ENCODE measurements around the gene GGTLC3. TPM values are rescaled to one million over a fixed set of nuclear protein-coding genes. Genes with fewer than 3 reads are reported as not detected.
"Not testable (repeated sequence)": the region's sequence is repeated elsewhere in the genome, so short reads cannot be mapped to it uniquely, and the experiment has no call there.

GGTLC3 gene
- polyA plus RNA-seq, result not detected

DNA sequence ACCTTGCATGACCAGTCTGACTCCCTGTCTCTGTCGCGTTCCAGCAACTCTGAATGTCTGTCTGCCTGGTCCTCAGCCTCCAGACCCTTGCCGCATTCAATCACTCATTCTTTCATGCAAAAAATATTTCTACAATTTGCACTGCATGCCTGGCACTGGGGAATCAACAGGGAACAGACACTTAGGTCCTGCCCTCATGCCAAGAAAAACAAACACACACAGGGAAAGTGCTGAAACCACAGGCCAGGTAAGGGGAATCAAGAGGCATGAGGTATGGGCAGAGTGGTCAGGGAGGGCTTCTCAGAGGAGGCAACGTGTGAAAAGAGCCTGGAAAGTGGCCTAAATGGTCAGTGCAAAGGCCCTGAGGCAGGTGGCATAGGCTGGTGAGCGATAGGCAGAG is at the start of gene GGTLC3:
Gene GGTLC3 (minus strand): TSS at position 101 of the 400 bp plus-strand sequence. CDS start 264 bp downstream, outside the sequence.
- no CpG with 5 or more reads among the region's 5 CpGs for WGBS, 3 donors
- H3K27ac ChIP-seq (ENCODE audit: low read depth, low read length), result not testable (repeated sequence)

DNA sequence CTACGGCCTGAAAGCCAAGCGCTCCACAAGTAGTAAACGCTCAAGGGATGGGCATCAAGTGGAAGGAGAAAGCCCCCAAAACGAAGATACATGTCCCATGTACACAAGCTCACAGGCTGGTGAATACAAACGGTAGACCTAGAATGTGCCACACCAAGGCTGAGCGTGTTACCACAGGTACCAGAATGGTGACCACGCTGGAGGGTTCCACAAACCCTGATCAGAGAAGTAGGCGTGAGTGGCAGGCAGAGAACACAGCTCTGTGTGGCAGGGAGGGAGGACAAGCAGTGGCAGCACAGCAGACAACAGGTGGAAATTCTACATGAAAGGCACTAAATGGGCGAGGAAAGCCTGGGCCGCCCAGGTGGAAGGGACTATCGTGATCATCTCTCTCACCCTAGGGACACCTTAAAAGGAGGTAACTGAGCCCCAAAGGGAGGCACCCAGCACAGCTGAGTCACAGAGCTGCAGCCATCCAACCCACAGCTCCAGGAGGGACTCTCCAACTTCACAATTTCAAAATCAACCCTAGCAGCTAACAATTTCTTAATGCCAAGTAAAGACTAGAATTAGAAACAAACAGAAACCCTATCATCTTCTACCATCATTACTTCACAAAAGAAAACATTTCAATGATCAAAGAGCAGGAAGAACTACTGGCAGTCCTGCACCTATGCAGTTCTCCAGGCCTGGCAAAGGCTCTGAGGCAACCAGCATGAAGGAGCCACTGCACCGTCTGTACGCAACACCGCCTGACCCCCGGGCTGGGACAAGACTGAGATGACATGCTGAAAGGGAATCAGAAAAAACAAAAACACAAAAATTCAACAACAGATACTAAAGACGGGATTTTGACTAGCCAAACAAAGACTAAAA is 42.4 kb upstream of the GGTLC3 start:
- WGBS, 3 donors, result no CpG with 5 or more reads among the region's 16 CpGs

DNA sequence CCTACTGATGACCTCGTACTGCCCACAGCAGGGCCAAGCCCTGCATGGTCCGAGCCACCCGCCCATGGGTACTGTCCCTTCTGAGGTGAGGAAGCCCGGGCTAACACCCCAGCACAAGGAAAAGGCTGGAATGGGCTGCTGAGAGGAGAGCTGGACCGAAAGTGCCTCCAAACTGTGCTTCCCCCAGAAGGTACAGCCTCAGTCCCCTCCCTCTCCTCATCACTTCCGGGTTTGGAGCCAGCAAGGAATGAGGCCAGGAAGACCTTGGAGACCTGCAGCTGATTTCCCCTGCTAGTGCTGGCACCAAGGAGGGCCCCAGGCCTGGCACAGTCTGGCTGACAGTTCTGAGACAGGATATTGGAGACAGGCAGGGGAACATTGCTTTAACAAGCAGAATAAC is 41.0 kb upstream of the GGTLC3 start:
- H3K27ac ChIP-seq (ENCODE audit: low read depth, low read length), result not testable (repeated sequence)

More for the DNA sequence above, 42.4 kb upstream of the GGTLC3 start:
- H3K27ac ChIP-seq (ENCODE audit: low read depth, low read length), result not testable (repeated sequence)

DNA sequence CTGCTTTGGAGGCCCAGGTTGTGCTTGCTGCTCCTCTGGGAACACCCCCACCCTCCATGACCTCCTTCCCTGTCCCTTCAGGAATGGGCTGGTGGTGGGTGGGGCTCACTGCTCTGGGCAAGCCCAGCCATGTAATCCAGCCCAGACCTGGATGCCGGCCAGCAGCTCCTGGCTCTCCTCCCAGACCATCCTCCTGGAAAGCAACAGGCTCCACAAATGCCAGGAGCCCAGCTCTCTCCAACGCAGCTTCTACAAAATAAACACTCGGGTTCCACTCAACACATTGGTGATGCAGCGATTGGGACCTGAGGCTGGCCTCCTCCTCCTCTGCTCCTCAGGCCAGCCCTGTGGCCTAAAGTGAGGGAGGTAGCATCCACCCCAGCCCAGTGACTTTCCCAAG is 40.6 kb upstream of the GGTLC3 start:
- H3K27ac ChIP-seq (ENCODE audit: low read depth, low read length), result not testable (repeated sequence)
- WGBS, 3 donors, result no CpG with 5 or more reads among the region's 4 CpGs

More for the DNA sequence above, 41.0 kb upstream of the GGTLC3 start:
- WGBS, 3 donors, result no CpG with 5 or more reads among the region's 6 CpGs

DNA sequence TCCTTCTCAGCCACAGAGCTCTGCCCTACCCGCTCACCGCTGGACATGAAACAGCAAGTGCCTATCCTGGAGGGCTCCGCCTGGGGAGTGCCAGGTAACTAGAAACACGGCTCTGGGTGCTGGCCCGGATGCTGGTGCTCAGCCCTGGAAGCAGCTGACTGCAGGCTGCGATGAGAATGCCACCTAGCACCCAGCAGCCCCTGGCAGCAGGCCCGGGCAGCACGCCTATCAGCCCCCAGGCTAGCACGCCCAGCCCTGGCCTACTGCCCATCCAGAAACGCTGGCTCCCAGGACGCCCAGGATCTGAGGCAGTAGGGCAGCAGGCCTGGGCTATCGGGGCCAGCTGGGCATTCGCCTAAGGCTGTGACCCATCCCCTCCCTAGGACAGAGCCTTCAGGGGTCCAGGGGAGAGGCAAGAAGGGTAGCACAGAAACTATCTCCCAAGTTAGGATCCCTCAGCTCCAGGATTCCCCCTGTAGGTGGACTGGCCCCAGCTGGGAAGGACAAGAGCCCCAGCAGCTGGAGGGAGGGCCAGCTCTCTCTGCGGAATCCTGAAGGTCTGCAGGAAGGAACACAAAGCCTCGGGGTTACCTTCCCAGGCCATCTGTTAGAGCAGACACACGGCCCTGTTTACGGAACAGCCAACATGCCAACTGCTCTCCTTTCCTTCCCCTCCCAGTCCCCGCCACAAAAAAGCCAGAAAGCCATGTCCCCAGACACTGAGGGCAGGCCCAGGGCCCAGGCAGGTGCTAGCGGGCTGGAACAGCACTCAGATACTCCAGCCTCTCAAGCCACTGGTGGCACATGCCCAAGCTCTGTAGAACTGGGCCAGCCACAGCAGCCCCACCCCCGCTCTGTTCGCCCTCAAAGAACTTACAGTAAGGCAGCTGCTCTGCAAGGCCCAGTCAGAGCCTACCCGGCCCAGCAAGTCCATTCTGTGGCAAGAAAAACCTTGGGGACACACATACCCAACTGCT is 36.6 kb upstream of the GGTLC3 start:
- H3K27ac ChIP-seq (ENCODE audit: low read depth, low read length), result not testable (repeated sequence)
- no CpG with 5 or more reads among the region's 22 CpGs for WGBS, 3 donors

DNA sequence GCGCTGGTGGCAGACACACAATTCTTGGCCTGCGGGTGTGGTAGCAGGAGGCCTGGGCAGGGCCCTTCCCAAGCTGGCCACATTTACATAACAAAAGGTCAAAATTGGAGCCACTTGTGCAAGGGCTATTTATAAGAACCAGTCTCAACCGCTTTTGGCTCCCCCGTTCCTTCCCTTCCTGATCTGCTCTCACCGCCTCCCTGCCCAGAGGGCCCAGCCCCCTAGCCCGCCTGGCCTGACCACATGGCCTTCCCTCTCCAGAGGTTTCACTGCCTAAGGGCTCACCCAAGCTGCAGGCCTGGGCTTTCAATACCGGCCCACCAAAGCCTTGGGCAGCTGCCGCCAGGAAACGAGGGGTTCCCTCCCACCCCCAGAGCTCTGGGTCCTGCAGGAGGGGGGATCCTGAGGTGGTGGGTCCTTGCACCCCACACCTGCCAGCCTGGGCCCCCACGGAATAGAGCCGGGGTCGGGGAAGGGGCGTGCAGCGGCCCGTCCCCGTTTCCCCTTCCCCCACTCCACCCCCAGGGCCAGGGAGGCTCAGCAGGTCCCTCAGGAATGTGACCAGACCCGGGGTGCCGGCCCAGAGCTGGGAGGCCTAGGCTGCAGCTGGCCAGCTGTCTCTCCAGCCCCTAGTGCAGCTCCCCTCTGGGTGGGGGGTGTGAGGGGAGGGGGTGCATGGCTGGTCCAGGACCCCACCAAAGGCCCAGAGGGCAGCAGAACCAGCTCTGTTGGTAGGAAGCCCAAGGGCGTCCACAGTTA is 35.1 kb upstream of the GGTLC3 start:
- WGBS, 3 donors, result no CpG with 5 or more reads among the region's 19 CpGs
- not testable (repeated sequence) for H3K27ac ChIP-seq (ENCODE audit: low read depth, low read length)

DNA sequence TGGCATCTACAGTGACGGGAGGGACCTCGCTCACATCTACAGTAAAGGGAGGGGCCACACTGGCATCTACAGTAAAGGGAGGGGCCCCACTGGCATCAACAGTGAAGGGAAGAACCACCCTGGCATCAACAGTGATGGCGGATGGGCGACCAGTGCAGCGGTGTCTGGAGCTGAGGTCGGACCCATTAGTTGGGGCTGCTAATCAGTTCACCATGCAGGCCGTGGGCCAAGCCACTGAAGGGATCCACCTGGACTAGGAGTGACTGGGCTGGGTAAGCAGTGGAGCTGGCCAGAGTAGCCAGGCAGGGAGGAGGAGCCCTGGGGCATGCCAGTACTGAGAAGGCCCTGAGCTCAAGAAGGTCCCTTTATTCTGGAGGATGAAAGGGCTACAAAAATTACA is 33.1 kb upstream of the GGTLC3 start:
- not testable (repeated sequence) for H3K27ac ChIP-seq (ENCODE audit: low read depth, low read length)
- WGBS, 3 donors, result 75 to 93% (median 86%) methylated on average over 2 of the region's 7 CpGs

DNA sequence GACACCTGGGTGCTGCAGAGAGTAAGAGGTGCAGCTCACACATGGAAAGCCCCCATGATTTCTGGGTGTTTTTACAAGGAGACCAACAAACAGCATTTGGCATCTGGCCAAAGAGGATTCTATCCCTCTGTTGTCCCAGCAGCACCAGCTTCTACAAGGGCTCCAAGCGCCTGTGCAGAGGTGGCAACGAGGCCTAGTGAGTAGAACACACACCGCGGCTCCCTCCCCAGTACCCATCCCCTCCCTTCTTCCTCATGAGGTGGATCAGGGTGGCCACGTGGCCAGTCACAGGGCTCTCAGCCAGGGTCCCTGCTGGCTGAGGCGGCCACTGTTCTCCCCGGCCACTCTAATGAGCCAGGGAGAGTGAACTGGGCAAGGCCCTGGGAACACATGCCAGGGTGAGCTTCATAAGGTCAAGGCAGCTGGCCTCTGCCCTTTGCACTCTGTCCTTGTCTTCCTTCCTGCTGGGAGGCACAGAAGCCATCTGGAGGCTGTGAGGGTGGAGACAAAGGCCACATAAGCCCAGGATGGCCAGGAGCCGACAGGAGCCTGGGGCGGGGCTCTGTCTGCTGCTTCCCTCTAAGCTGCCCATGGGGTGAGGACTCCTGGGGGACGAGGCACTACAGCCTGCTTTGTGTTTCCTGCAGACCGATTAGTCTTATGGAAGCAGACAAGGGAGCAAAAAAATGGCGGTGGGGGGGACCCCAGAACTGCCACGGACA is 31.7 kb upstream of the GGTLC3 start:
- not testable (repeated sequence) for H3K27ac ChIP-seq (ENCODE audit: low read depth, low read length)
- 50 to 70% (median 67%) methylated on average over 1 to 9 of the region's 13 CpGs for WGBS, 3 donors

DNA sequence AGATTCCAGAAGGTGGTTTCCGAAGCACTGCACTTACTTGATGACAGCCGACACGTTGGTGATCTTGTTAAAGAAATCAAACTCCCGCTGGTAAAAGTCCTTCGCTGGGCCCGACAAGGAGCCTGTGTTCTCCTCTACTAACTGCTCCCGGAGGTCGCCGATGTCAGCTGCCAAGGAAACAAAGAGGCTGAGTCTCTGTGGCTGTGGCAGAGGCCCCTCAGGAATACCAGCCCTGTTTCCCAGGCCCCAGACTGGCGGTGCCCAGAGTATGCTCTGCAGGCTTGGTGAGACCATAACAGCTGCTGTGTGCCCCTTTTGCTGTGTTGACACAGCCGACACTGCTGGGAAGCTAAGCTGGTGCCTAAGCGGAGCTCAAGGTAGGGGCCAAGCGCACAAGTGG is 26.7 kb upstream of the GGTLC3 start:
- not testable (repeated sequence) for H3K27ac ChIP-seq (ENCODE audit: low read depth, low read length)
- 66 to 95% methylated on average over 4 to 9 of the region's 13 CpGs; no CpG with 5 or more reads in 1 of the 3 donors for WGBS, 3 donors

DNA sequence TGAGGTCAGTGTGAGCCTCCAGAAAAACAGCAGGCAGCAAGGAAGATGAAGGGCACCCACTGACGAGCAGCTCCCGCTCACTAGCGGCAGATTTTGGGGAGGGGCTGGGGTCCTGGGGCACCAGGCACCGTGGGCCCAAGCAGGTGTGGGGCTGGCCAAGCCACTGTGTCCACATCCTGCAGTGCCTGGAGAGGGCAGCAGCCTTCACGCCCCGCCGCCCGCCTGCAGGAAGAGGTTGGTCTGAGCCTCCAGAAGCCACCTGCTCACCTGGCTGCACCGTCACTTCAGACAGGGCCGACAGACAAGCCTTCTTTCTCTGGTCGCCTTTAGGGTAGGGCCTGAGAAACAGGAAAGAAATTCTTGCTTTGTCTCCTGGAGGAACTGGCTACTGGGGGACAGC is 25.4 kb upstream of the GGTLC3 start:
- no CpG with 5 or more reads among the region's 11 CpGs for WGBS, 3 donors
- H3K27ac ChIP-seq (ENCODE audit: low read depth, low read length), result not testable (repeated sequence)

DNA sequence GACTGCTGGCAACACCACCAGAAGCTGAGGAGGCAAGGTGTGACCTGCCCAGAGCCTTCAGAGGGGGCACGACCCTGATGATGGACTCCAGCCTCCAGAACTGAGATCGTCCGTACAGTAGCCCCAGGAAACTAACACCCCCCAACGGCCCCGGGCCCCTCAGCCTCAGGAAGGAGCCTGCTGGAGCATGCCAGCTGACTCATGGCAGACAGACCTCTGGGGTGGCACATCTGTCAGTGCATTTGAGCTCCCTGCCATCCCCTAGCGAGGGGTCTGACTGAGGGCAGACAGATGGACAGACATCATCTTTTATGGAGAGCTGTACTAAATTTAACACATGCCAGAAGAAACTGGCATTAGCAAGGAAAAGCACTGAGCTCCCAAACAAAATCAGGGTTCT is 22.0 kb upstream of the GGTLC3 start:
- not testable (repeated sequence) for H3K27ac ChIP-seq (ENCODE audit: low read depth, low read length)
- WGBS, 3 donors, result 86 to 98% (median 93%) methylated on average over 4 to 5 of the region's 6 CpGs

DNA sequence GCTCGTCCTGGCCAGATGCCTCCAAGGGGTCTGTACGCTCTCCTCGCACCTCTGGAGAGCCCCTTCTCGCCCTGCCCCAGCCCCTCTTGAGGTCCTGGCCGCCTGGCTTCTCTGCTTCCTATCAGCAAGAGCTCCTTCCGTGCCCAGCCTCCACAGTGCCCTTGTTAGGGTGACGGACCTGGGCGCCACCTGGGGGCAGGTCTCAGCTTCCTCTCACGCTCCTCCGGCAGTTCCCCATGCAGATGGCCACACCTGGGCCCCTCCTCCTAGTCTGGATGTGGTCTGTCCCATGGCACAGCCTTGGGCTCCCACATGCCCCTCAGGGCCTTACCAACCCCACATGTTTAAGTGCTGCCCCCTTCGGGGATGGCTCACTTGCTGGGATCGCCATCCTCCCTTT is 16.4 kb upstream of the GGTLC3 start:
- WGBS, 3 donors, result no CpG with 5 or more reads among the region's 12 CpGs
- H3K27ac ChIP-seq (ENCODE audit: low read depth, low read length), result not testable (repeated sequence)

DNA sequence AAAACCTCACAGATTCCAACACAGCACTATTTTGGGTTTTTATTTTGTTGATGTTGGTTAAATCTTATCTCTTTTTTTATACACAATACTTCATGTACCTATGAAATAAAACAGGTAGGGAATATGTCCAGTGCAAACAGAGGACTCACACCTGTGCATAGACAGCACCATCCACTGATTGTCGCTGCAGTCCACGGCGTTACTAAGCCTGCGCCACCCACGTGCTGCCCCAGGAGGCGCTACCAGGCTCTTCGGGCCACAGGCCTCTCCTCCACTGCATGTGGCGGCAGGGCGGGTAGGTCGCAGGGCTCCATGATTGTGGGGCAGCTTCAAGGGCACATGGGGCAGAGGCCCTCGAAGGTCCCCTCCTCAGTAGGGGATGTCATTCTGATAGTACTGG is 15.7 kb upstream of the GGTLC3 start:
- no CpG with 5 or more reads among the region's 11 CpGs for WGBS, 3 donors
- H3K27ac ChIP-seq (ENCODE audit: low read depth, low read length), result not testable (repeated sequence)

DNA sequence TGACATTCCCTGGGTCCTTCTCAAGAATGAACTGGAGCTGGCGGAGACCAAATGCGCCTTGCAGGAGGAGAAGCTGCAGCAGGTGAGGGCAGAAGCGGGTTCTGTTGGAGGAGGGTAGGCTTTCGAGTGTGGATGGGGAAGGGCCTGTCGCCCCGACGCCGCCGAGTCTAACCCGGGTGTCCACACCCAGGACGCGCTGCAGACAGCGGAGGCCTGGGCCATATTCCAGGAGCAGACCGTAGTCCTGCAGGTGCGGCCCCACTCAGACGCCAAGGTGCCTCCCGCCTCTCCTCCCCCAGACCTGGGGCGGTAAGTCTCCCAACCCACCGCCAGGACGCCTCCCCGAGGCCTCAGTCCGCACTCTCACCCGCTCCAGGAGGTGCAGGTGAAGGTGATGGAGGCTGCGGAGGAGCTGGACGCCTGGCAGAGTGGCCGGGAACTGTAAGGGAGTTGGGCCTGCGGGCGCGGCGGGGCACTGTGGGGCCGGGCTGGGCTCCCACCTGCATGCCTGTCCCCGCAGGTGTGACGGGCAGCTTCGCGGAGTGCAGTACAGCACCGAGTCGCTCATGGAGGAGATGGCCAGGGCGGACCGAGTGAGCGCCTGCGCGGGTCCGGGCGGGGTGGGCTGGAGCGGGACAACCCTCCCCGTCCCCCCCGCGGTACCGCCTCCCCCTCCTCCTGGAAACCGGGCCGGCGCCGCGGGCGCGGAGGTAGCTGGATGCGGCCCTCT is 11.6 kb upstream of the GGTLC3 start:
- H3K27ac ChIP-seq (ENCODE audit: low read depth, low read length), result not testable (repeated sequence)
- 13% methylated on average over 3 of the region's 57 CpGs; no CpG with 5 or more reads in 2 of the 3 donors for WGBS, 3 donors

DNA sequence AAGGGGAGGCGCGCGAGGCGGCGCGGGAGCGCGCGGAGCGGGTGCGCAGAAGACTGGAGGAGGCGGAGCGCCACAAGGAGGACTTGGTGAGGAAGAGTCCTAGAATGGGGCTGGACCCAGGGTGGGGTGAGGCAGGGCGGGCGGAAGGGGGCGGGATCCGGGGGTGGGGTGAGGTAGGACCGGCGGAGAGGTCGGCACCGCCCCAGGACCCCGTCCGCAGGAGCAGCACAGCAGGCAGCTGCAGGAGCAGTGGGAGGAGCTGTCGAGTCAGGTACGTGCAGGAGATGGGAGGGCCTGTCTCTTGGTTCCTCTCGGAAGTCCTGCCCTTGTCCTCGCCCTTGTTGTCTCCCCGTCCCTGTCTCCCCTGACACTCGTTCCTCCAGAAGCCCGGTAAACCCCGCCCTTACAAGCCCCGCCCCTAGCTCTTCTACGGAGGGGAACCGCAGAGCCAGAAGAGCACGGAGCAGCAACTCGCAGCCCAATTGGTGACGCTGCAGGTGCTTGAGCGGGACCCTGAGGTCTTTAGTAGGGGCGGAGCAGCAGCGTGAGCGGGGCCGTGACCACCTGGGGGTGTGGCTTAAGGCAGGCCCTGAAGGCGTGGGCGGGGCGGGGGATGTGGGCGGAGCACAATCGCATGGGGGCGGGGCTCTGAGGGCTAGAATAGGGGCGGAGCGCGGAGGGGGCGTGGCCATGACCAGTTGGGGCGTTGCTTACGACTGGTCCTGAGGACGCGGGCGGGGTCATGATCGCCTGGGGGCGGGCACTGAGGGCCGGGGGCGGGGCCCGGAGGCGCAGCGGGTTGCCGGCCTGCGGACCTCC is 10.8 kb upstream of the GGTLC3 start:
- WGBS, 3 donors, result 2 to 6% methylated on average over 3 to 20 of the region's 66 CpGs; no CpG with 5 or more reads in 1 of the 3 donors
- H3K27ac ChIP-seq (ENCODE audit: low read depth, low read length), result not testable (repeated sequence)

DNA sequence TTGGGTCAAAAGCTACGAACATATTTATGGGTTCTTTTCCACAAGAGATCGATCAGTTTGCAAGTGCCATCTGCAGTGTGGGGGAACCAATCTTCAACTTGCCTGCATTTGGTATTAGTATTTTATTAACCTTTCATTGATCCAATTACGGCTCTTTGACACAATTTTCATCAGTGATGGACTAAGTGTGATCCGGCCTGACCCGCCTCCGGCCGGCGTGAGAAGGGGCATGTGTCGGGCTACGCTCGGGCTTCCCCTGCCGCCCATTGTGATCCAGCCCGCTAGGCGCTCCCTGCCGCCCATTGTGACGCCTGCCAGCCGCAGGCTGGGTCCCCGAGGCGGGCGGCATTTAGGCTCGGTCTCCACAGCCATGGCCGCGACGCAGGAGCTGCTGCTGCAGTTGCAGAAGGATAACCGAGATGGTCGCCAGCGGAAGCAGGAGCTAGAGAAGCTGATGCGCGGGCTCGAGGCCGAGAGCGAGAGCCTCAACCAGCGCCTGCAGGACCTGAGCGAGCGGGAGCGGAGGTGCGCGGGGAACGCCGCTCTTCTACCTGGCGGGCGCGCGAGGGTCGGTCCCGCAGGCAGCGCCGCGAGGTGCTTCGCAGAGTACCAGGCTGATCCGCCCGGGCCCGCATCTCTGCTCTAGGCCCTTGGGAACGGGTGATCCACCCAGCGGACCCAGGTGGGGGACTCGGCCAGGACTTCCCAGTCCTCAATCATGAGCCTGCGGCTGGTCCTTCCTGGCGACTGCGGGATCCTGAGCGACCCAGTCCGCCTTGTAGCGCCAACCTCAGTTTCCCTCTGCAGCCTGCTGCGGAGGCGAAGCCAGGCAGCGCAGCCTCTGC is 10.0 kb upstream of the GGTLC3 start, which contains the start of gene TMEM191B:
Gene TMEM191B (plus strand): TSS at position 51 of the 845 bp plus-strand sequence. CDS start 179 bp downstream, at position 230.
- not testable (repeated sequence) for H3K27ac ChIP-seq (ENCODE audit: low read depth, low read length)
- no CpG with 5 or more reads among the region's 65 CpGs for WGBS, 3 donors

All from adipose tissue (tissue), 3 donors.